Measurements from ENCODE around the gene PPP1R13B.

The PPP1R13B gene

GRCh38 chr14:103879570-103880347 lies 32.4 kb upstream of the PPP1R13B start:
- no peak for DNase-seq

DNA sequence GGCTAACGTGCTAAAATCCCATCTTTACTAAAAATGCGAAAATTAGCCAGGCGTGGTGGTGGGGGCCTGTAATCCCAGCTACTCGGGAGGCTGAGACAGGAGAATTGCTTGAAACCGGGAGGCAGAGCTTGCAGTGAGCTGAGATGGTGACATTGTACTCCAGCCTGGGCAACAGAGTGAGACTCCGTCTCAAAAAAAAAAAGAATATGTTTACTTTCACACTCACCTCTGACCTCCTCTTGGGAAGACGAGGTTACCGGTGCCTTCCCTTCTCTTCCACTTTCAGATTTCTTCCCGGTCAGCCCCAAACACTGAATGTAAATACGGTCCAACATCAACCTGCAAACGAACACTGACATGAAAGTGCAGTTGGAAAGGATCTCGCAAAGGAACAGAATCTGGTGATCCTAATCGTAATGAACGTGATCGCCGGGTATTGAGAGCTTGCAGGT lies 31.8 kb upstream of the PPP1R13B start:
- no peak for DNase-seq

- no peak for DNase-seq
Observed at GRCh38 chr14:103878180-103878579, 30.8 kb upstream of the PPP1R13B start.

- no peak for DNase-seq
Observed at GRCh38 chr14:103875010-103875409, 27.6 kb upstream of the PPP1R13B start.

GRCh38 chr14:103872481-103873113 lies 25.2 kb upstream of the PPP1R13B start:
- no peak for DNase-seq

DNA sequence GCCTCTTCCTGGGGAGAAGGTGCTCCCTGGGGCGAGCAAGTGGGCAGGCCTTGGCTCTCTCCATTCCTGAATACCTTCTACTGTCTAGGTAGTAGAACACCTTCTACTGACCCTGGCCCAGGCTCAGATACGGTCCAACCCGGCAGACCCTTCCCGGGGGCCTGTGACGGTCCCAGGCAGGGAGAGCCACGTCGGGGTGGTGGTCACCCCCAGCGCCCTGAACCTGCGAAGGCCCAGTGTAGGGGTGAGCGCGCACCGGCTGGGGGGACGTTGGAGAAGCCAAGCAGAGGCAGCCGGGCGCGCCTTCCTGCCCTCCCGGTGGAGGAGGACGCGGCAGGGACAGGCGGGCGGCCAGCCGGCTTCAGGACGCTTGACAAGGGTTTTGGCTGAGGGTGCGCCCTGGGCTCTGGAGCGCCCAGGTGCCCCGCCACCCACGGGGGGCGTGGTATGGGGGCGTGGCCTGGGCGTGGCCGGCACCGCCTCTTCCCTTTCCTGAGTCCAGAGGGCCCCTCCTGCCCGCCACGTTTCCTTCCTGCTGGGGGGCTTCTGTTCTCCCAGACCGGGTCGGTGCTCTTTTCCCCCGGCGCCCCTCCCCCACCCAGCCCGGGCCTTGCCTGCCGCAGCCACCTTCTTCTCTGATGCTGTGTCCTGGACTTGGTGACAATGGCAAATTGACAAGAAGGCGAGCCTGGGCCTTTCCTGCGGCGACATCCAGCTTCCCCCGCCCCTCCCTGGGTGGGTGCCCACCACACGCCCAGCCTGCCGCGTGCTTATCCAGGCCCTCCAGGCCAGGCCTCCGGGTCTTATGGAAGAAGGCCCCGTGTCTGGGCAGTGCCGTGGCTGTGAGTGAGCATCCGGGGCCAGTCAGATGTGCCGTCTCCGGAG lies 24.5 kb upstream of the PPP1R13B start:
- no peak for DNase-seq

DNA sequence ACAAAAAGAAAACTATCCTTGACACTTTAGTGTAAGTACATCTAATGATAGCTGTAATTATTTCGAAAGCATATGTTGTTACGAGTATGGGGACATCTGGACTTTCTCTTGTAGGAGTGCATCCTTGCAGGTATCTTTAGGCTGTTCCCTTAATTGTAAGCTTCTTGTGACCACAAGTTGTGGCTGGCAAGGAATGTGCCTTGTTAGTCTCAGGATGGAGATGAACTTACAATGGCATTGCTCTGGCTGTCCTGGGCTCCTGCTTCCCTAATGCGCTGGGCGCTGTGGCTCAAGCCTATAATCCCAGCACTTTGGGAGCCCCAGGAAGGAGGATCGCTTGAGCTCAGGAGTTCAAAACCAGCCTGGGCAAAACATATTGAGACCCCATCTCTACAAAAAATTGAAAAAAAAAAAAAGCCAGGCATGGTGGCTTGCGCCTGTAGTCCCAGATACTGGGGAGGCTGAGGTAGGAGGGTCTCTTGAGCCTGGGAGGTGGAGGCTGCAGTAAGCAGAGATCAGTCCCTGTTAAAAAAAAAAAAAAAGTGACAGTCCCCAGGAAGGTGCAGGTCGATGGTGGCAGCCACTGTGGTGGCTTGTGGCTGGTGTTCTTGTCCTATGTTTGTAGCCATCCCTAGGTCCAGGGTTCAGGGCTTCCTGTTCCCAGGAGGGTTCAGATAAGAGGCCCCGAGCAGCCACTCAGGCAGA lies 23.7 kb upstream of the PPP1R13B start:
- DNase-seq = no peak

GRCh38 chr14:103870144-103870876 lies 22.9 kb upstream of the PPP1R13B start:
- no peak for DNase-seq

DNA sequence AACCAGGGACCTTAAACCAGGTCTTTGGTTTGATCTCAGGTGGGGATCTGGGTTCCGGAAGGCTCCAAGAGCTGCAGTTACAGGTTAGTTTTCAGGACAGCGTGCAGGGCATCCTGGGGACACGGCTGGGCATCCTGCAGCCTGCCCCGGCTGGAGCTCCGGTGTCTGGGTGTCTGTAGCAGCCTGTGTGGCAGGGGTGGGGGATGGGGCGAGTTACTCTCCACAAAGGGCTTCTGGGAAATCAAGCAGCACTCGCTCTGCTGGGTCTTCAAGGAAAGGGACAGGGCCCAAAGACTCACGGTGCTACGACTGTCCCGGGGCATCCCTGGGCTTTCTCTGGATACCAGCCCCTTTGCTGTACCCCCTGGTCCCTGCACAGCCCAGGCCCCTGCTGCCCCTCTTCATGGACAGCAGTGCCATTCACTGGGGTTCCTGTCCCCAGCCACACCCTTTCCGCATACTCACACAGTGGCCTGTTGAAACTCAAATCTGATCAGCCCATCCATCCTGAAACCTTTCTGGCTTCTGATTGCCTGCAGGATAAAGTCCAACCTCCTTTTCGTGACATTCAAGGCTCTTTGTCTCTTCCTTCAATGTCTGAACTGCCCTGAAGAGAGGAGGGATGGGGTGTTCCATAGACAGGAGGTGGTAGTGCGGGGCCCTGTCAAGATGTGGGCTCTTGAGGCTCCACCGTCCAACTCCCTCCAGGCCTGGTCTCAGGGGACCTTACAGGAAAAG lies 22.2 kb upstream of the PPP1R13B start:
- no peak for DNase-seq

- DNase-seq = no peak
Observed at GRCh38 chr14:103868242-103868897, 21.0 kb upstream of the PPP1R13B start.

DNA sequence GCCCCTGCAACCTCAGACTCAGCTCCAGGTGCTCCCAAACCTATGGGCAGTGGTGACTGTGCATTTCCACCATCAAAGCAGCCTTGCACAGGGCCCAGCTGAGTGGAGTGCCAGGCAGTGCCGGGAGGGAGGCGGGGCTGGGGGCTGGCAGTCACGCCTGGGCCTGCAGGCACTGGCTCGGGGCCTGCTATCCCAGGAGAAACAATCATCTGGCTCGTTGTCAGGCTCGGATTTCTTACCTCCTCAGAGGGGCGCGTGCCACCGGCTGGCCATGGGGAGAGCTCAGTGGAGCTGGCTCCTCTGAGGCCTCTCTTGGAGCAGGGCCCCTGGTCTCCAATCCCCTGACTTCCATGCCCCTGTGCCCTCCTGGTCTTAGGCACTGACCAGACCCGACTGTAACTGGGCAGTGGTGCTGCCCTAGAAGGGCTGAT lies 20.2 kb upstream of the PPP1R13B start:
- DNase-seq = no peak

GRCh38 chr14:103867020-103867419 lies 19.6 kb upstream of the PPP1R13B start:
- DNase-seq = no peak

- DNase-seq = no peak
Observed at GRCh38 chr14:103863245-103863644, 15.9 kb upstream of the PPP1R13B start.

GRCh38 chr14:103862393-103862782 lies 15.0 kb upstream of the PPP1R13B start:
- no peak for DNase-seq

DNA sequence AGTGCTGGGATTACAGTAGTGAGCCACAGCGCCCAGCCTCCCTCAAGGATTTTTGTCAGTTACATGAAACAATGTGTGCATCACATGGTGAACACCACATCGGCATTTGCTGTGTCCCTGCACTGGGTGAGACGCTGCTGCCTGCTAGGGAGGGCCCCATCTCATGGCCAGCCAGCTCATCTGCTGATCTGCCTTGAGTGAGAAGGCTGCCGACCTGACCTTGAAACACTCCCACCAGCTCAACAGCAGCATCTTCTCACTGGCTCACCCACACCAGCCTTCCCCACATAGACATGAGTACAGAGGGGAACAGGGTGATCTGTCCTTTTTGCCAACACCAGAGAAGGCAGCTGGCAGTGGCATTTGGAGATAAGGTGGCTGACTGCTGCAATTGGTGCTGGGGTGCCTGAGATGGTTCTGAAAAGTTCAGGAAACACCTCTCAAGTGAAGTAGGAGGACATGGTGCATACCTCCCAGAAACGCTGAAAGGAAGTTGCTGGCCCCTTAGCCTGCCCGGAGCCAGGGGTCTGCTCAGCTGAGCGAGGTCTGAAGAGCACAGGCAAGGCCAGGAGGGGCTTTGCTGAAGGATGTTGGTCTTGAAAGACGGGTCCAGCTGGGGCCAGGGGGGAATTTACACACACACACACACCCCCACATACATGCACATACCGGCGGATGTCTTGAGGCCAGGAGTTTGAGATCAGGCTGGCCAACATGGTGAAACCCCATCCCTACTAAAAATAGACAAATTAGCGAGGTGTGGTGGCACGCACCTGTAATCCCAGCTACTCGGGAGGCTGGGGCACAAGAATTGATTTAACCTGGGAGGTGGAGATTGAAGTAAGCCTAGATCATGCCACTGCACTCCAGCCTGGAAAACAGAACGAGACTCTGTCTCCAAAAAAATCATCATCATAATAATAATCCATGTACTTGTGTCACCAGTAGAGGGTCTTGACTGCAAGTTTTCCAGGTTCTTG lies 14.3 kb upstream of the PPP1R13B start:
- no peak for DNase-seq

GRCh38 chr14:103859416-103860202 lies 12.2 kb upstream of the PPP1R13B start:
- no peak for DNase-seq

GRCh38 chr14:103858063-103858781 lies 10.8 kb upstream of the PPP1R13B start:
- DNase-seq = no peak

- no peak for DNase-seq
Observed at GRCh38 chr14:103857256-103857655, 9.9 kb upstream of the PPP1R13B start.

Data from cortex of kidney (tissue), 1 donor.